ENCODE data around the gene VEGFD. TPM values are rescaled to one million over a fixed set of nuclear protein-coding genes. Genes with fewer than 3 reads are reported as not detected.
"Not testable (repeated sequence)": the region's sequence is repeated elsewhere in the genome, so short reads cannot be mapped to it uniquely, and the experiment has no call there.

The VEGFD gene
- total and polyA plus RNA-seq, 12 donors: 1.1 to 21.0 (median 4.4) TPM

DNA sequence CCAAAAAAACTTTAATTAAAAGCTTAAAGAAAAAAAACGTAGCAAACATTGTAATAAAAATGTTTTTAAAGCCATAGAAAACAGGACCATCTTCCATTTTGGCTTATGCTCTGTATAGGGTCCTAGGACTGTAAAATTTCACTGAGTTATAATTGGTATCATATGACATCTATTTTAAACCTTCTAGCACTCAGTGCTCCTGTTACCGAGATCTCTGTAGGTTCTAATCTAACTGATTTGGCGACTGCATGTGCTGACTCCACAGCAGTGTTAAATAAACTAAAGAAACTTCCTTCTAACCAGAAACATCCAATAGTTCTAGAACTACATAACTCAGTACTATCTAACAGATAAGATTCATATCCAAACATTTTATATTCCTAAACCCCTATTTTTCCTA lies 68.7 kb downstream of the VEGFD start, which contains the start of gene ASB11:
ASB11 (minus strand) TSS at position 132 of the 400 bp plus-strand sequence; CDS start at position 97, 35 bp downstream.
- intact Hi-C loops (cut with DNase I): no loop called here
- ATAC-seq (peak in 7 of 8 donors; percentile 52 to 86 (median 73)), DNase-seq (no peak)
- Histone ChIP-seq H3K36me3 (peaks cover 0 to 1% (median 0%) of the 10 kb centered on the region in 9 donors), H3K4me3 (peak within 1 kb of the TSS; percentile 25 to 54 (median 38)), H3K27ac (peak within 1 kb of the TSS; percentile 34 to 86 (median 74)), H3K27me3 (peaks cover 0 to 14% (median 0%) of the 10 kb centered on the region in 7 donors), H3K4me1 (peaks cover 0 to 10% (median 3%) of the 10 kb centered on the region in 9 donors), H3K9me3 (no peaks in the 10 kb centered on the region)
- 36 to 41% methylated on average over 3 of the region's 3 CpGs for WGBS, 2 donors
- TF ChIP-seq, protein P1, sequence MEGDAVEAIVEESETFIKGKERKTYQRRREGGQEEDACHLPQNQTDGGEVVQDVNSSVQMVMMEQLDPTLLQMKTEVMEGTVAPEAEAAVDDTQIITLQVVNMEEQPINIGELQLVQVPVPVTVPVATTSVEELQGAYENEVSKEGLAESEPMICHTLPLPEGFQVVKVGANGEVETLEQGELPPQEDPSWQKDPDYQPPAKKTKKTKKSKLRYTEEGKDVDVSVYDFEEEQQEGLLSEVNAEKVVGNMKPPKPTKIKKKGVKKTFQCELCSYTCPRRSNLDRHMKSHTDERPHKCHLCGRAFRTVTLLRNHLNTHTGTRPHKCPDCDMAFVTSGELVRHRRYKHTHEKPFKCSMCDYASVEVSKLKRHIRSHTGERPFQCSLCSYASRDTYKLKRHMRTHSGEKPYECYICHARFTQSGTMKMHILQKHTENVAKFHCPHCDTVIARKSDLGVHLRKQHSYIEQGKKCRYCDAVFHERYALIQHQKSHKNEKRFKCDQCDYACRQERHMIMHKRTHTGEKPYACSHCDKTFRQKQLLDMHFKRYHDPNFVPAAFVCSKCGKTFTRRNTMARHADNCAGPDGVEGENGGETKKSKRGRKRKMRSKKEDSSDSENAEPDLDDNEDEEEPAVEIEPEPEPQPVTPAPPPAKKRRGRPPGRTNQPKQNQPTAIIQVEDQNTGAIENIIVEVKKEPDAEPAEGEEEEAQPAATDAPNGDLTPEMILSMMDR (IDR thresholded peaks at IDR 0.05): no peak

DNA sequence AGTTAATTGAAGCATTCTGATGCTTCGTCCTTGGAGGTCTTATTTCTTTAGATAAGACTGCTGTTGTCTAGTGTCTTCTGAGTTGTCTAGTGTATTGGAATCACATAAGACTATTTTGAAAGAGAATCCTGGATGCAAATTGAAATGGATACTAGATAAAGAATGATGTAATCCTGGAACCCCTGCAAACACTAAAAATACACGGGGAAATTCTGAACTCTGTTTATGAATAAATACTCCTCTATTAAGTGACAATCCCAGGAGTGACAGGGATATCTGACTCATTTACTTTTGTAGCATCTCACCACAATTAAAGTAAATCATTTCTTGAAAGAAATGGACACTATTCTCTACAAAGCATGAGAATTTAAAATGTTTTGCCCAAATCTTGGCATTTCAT lies 69.7 kb downstream of the VEGFD start:
- intact Hi-C loops (cut with DNase I): no loop called here
- H3K9me3 ChIP-seq: no peaks in the 10 kb centered on the region
- peaks cover 0 to 14% (median 0%) of the 10 kb centered on the region in 7 donors for H3K27me3 ChIP-seq
- TF ChIP-seq, protein P1 (IDR thresholded peaks at IDR 0.05): no peak
- 19 to 32% methylated on average over 2 of the region's 2 CpGs for WGBS, 2 donors
- H3K4me1 ChIP-seq: peaks cover 0 to 13% (median 5%) of the 10 kb centered on the region in 9 donors
- H3K4me3 ChIP-seq: peak overlapping the region; percentile 25 to 54 (median 38)
- no peak for DNase-seq
- peak overlapping the region; percentile 34 to 86 (median 74) for H3K27ac ChIP-seq
- H3K36me3 ChIP-seq: no peaks in the 10 kb centered on the region
- peak in 2 of 8 donors; percentile 27 to 28 for ATAC-seq

DNA sequence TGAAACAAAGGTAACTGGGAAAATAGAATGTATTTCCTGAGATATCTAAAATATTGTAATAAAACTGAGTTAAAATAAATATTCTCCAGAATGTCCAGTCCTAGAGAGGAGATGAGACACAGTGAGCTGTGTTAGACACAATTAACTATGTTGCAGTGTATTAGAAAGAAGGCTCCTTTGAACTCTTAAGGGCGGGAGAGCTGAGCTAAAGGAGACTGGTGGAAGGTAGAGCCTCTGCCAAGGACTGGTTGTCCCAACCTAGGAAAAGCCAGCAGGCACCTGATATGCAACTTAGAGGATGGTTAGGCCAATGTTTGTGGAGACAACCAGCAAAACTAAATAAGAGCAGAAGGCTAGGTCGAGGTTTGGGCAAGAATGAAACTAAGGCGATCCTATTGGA lies 73.1 kb downstream of the VEGFD start:
- Histone ChIP-seq H3K36me3 (no peaks in the 10 kb centered on the region), H3K27me3 (peaks cover 0 to 22% (median 0%) of the 10 kb centered on the region in 7 donors), H3K4me3 (peak overlapping the region in 5 of 10 donors; percentile 43 to 54 (median 47)), H3K9me3 (no peaks in the 10 kb centered on the region), H3K27ac (peak overlapping the region; percentile 34 to 86 (median 76)), H3K4me1 (peaks cover 0 to 29% (median 5%) of the 10 kb centered on the region in 9 donors)
- TF ChIP-seq, protein P1 (IDR thresholded peaks at IDR 0.05): no peak
- intact Hi-C loops (cut with DNase I): no loop called here
- WGBS, 2 donors: 47 to 67% methylated on average over 3 of the region's 3 CpGs
- ATAC-seq (peak in 7 of 8 donors; percentile 43 to 84 (median 66)), DNase-seq (no peak)

DNA sequence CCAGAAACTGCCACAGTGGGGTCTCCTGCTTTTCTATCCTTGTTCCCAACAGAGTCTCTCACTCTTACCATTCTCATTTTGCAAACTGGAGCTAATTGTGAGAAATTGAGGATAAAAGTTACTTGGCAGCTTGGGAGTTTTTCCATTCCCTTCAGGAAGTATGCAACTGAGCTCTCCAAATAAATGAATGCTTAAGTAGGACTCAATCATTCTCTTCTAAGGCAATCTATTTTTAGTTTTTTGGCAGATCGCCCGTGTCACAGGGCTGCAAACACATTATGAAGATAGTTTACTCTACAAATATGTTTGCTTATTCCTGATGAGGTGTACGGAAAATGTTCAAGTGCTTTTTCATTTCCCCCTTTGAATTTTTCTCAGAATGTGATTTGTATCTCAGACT lies 74.1 kb downstream of the VEGFD start:
- WGBS, 2 donors: 1 to 2% methylated on average over 3 of the region's 3 CpGs
- intact Hi-C loops (cut with DNase I): no loop called here
- Histone ChIP-seq H3K4me1 (peaks cover 0 to 29% (median 5%) of the 10 kb centered on the region in 9 donors), H3K36me3 (no peaks in the 10 kb centered on the region), H3K27ac (peak overlapping the region; percentile 27 to 86 (median 76)), H3K27me3 (peaks cover 0 to 18% (median 0%) of the 10 kb centered on the region in 7 donors), H3K9me3 (no peaks in the 10 kb centered on the region), H3K4me3 (peak overlapping the region in 4 of 10 donors; percentile 2 to 54 (median 44))
- TF ChIP-seq, protein P1 (IDR thresholded peaks at IDR 0.05): no peak
- ATAC-seq: peak; percentile 49 to 88 (median 79)
- DNase-seq: peak in 1 of 2 donors; percentile 84

DNA sequence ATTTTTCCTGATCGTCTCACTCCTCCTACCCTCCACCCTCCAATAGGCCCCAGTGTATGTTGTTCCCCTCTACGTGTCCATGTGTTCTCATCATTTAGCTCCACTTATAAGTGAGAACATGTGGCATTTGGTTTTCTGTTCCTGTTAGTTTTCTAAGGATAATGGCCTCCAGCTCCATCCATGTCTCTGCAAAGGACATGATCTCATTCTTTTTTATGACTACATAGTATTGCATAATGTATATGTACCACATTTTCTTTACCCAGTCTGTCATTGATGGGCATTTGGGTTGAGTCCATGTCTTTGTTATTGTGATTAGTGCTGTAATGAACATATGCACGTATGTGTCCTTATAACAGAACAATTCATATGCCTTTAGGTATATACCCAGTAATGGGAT lies 78.3 kb downstream of the VEGFD start:
- 42 to 64% methylated on average over 3 of the region's 3 CpGs for WGBS, 2 donors
- H3K36me3 ChIP-seq; intact Hi-C loops (cut with DNase I); H3K9me3 ChIP-seq; ATAC-seq; H3K27ac ChIP-seq; H3K4me3 ChIP-seq; DNase-seq: not testable (repeated sequence)
- Histone ChIP-seq H3K4me1 (peaks cover 0 to 37% (median 5%) of the 10 kb centered on the region in 9 donors), H3K27me3 (peaks cover 0 to 21% (median 0%) of the 10 kb centered on the region in 7 donors)

All from heart right ventricle (tissue), 16 donors.